Measurements from ENCODE around the gene CABLES2. TPM values are rescaled to one million over a fixed set of nuclear protein-coding genes. Genes with fewer than 3 reads are reported as not detected.

The CABLES2 gene
- total and polyA plus RNA-seq, 2 of the 4 experiments (the other 2 are of a cell fraction) = 1.4 to 5.1 TPM

GRCh38 chr20:62433658-62434497, 26.8 kb upstream of the CABLES2 start:
- intact Hi-C loops (cut with micrococcal nuclease) (no loop called here), dilution Hi-C loops (cut with HindIII; ENCODE audit: low sequenced_read_pairs, unreplicated experiment) (no loop called here), in situ Hi-C loops (cut with MboI; ENCODE audit: low sequenced_read_pairs) (no loop called here)
- Histone ChIP-seq H2BK5ac (ENCODE audit: low read depth, low read length, poor library complexity, severe bottlenecking) (no peak overlapping the region), H4K5ac (ENCODE audit: low read depth, low read length) (no peak overlapping the region), H4K8ac (ENCODE audit: low read depth in 2 of 2, low read length in 2 of 2) (no peak overlapping the region), H4K20me1 (ENCODE audit: insufficient read depth, low read length) (no peaks in the 10 kb centered on the region), H3K18ac (ENCODE audit: low read depth, low read length) (no peak overlapping the region), H4K91ac (ENCODE audit: insufficient read depth, low read depth, low read length) (no peak overlapping the region), H2BK15ac (ENCODE audit: low read depth, low read length) (no peak overlapping the region), H3K4ac (ENCODE audit: low read depth, low read length) (no peak overlapping the region), H2BK120ac (ENCODE audit: low read depth, low read length) (no peak overlapping the region), H2BK20ac (ENCODE audit: low read depth, low read length) (no peak overlapping the region), H3K14ac (replicated peaks; ENCODE audit: low read depth, low read length) (no peak overlapping the region), H2AFZ (replicated peaks; ENCODE audit: low read length, poor library complexity) (no peak overlapping the region), H3K56ac (ENCODE audit: extremely low read depth, insufficient read depth, low read length) (no peak overlapping the region), H3K9ac (ENCODE audit: low read depth, low read length) (no peak overlapping the region), H3K4me1 (ENCODE audit: control insufficient read depth, insufficient read depth, low read length) (peaks cover 8% of the 10 kb centered on the region; the same call in 1 of the 2 replicates), H3K79me1 (ENCODE audit: low read depth in 1 of 2, low read length in 2 of 2) (no peaks in the 10 kb centered on the region), H3K27ac (ENCODE audit: insufficient read depth, low read length) (no peak overlapping the region), H2AK5ac (ENCODE audit: low read depth, low read length) (no peak overlapping the region), H3K27me3 (ENCODE audit: control insufficient read depth, insufficient read depth, low read length) (peaks cover 77% of the 10 kb centered on the region), H3K4me3 (ENCODE audit: insufficient read depth, low read depth, low read length) (no peak overlapping the region), H3K9me3 (ENCODE audit: control insufficient read depth, insufficient read depth, low read length) (peaks cover 7% of the 10 kb centered on the region), H2AK9ac (replicated peaks; ENCODE audit: low read depth, low read length, poor library complexity) (no peak overlapping the region), H3K36me3 (ENCODE audit: control insufficient read depth, insufficient read depth, low read length) (no peaks in the 10 kb centered on the region), H3K9me1 (ENCODE audit: insufficient read depth, low read length) (no peaks in the 10 kb centered on the region; the same call in 1 of the 2 replicates), H3K23ac (ENCODE audit: low read depth, low read length) (no peak overlapping the region), H3K4me2 (ENCODE audit: low read depth, low read length) (no peak overlapping the region; the same call in 1 of the 2 replicates)
- no TSS peak for BruUV-seq (replicated peaks)
- POLR2A ChIA-PET (ENCODE audit: unreplicated experiment) = no interaction called here
- CTCF ChIA-PET = no interaction called here
- 10% methylated on average over 10 of the region's 32 CpGs; no CpG with 5 or more reads in 1 of the 2 experiments for WGBS, 2 experiments (ENCODE audit: extremely low coverage in 2 of 2, insufficient read length in 1 of 2)
- ATAC-seq (ENCODE audit: low read depth) = no peak
- TF ChIP-seq MXI1 (IDR thresholded peaks at IDR 0.05; ENCODE audit: borderline replicate concordance, low read depth, low read length) (no peak), ELK1 (IDR thresholded peaks at IDR 0.05; ENCODE audit: borderline replicate concordance, low read depth, low read length) (no peak), RFX5 (IDR thresholded peaks at IDR 0.05; ENCODE audit: low read depth, low read length) (no peak), CHD1 (IDR thresholded peaks at IDR 0.05; ENCODE audit: low read depth, low read length) (no peak), POLR2A (IDR thresholded peaks at IDR 0.05; ENCODE audit: low read depth, low read length) (no peak), RAD21 (IDR thresholded peaks at IDR 0.05; ENCODE audit: low read length) (no peak), FOS (IDR thresholded peaks at IDR 0.05; ENCODE audit: low read depth, low read length) (no peak), NFE2L2 (IDR thresholded peaks at IDR 0.05; ENCODE audit: low read depth, low read length) (no peak), RCOR1 (IDR thresholded peaks at IDR 0.05; ENCODE audit: insufficient replicate concordance, low read length) (no peak), CEBPB (IDR thresholded peaks at IDR 0.05; ENCODE audit: low read depth, low read length) (no peak), BHLHE40 (IDR thresholded peaks at IDR 0.05; ENCODE audit: low read depth, low read length) (no peak), MAZ (IDR thresholded peaks at IDR 0.05; ENCODE audit: borderline replicate concordance, low read depth, low read length) (no peak)
- TF ChIP-seq, protein P1, sequence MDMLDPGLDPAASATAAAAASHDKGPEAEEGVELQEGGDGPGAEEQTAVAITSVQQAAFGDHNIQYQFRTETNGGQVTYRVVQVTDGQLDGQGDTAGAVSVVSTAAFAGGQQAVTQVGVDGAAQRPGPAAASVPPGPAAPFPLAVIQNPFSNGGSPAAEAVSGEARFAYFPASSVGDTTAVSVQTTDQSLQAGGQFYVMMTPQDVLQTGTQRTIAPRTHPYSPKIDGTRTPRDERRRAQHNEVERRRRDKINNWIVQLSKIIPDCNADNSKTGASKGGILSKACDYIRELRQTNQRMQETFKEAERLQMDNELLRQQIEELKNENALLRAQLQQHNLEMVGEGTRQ (IDR thresholded peaks at IDR 0.05; ENCODE audit: low read depth, low read length) = no peak
- TF ChIP-seq, protein P2, sequence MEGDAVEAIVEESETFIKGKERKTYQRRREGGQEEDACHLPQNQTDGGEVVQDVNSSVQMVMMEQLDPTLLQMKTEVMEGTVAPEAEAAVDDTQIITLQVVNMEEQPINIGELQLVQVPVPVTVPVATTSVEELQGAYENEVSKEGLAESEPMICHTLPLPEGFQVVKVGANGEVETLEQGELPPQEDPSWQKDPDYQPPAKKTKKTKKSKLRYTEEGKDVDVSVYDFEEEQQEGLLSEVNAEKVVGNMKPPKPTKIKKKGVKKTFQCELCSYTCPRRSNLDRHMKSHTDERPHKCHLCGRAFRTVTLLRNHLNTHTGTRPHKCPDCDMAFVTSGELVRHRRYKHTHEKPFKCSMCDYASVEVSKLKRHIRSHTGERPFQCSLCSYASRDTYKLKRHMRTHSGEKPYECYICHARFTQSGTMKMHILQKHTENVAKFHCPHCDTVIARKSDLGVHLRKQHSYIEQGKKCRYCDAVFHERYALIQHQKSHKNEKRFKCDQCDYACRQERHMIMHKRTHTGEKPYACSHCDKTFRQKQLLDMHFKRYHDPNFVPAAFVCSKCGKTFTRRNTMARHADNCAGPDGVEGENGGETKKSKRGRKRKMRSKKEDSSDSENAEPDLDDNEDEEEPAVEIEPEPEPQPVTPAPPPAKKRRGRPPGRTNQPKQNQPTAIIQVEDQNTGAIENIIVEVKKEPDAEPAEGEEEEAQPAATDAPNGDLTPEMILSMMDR (conservative IDR thresholded peaks at IDR 0.05; ENCODE audit: low read depth, low read length) = no peak
- DNase-seq = no peak

Measured in IMR-90 (cell line).